GM12878 (cell line): ENCODE data around the gene PATL1.

ENCODE experiments used
- CTCF ChIP-seq, 3 experiments: IDR thresholded peaks in 2 of 3; conservative IDR thresholded peaks in 1 of 3; 2 replicates each; pipeline ENCODE4 v1.5.1; 2011; ENCODE audit warnings: low read depth in 3 of 3, low read length in 3 of 3, mild to moderate bottlenecking in 3 of 3, control low read depth in 2 of 3, moderate library complexity in 2 of 3, inconsistent platforms in 1 of 3, mixed read lengths in 1 of 3; ENCODE audit not compliant: control insufficient read depth in 2 of 3, insufficient read depth in 1 of 3; ENCODE audit errors: extremely low read depth in 1 of 3
- IRF3 ChIP-seq: fragments of 450-650 bp; IDR thresholded peaks from 2 replicates; pipeline ENCODE4 v1.6.1; 2014; ENCODE audit warnings: mild to moderate bottlenecking
- POLR2A ChIP-seq: IDR thresholded peaks from 2 replicates; pipeline ENCODE4 v1.6.1; 2011; ENCODE audit warnings: low read depth, mild to moderate bottlenecking, low read length
- SUPT20H ChIP-seq: IDR thresholded peaks from 2 replicates; pipeline ENCODE4 v1.6.1; 2011; ENCODE audit warnings: low read depth, mild to moderate bottlenecking, low read length, moderate library complexity, borderline replicate concordance; ENCODE audit not compliant: control insufficient read depth

GRCh38 chr11:59674291-59674690 is 5.5 kb upstream of the PATL1 start:
- no peak for TF ChIP-seq CTCF (IDR thresholded peaks at IDR 0.05 in 2 of 3, conservative IDR thresholded peaks at IDR 0.05 in 1 of 3; ENCODE audit: control insufficient read depth in 2 of 3, extremely low read depth in 1 of 3, insufficient read depth in 1 of 3, low read depth in 3 of 3, low read length in 3 of 3)
- no peak for TF ChIP-seq SUPT20H
- TF ChIP-seq IRF3: no peak
- no peak for TF ChIP-seq POLR2A
